OCI-LY7 (cell line): Measurements from ENCODE around the gene ITIH3.

Experiments used
- EZH2phosphoT487 ChIP-seq: fragments of 200-600 bp; sonication (generic); IDR thresholded peaks from 2 replicates; pipeline ENCODE4 v1.6.1; 2018; ENCODE audit warnings: low read depth, borderline replicate concordance, mild to moderate bottlenecking, mixed run types, antibody characterized with exemption, low read length, moderate library complexity, mixed read lengths
- TF ChIP-seq, protein P1 (sequence below): fragments of 200-600 bp; sonication (generic); conservative IDR thresholded peaks from 2 replicates; pipeline ENCODE4 v1.5.1; 2014; ENCODE audit warnings: mild to moderate bottlenecking, antibody characterized with exemption, low read length, moderate library complexity, mixed read lengths

DNA sequence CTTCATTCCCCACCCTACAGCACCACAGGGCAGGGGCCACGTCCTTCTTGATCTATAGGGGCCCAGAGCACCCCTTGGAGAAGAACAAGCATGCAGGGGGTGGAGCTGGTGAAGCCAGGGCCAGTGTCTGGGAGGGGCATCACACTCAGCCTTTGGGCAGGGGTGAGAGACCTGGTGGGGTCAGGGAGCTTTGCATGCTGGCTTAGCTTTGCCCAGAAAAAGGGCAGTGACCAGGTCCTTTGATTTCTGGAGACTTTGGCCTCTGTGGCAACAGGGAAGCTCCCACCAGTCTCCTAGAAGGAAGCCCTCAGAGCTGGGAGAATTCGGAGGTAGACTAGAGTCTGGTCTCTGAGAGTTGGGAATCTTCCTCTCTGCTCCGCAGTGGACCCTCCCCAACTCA, 34.9 kb downstream of the ITIH3 start:
- no peak for TF ChIP-seq EZH2phosphoT487
- TF ChIP-seq, protein P1, sequence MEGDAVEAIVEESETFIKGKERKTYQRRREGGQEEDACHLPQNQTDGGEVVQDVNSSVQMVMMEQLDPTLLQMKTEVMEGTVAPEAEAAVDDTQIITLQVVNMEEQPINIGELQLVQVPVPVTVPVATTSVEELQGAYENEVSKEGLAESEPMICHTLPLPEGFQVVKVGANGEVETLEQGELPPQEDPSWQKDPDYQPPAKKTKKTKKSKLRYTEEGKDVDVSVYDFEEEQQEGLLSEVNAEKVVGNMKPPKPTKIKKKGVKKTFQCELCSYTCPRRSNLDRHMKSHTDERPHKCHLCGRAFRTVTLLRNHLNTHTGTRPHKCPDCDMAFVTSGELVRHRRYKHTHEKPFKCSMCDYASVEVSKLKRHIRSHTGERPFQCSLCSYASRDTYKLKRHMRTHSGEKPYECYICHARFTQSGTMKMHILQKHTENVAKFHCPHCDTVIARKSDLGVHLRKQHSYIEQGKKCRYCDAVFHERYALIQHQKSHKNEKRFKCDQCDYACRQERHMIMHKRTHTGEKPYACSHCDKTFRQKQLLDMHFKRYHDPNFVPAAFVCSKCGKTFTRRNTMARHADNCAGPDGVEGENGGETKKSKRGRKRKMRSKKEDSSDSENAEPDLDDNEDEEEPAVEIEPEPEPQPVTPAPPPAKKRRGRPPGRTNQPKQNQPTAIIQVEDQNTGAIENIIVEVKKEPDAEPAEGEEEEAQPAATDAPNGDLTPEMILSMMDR, result no peak
